Colonic mucosa (tissue), 4 donors: ENCODE data around the gene SEMA3B. TPM values are rescaled to one million over a fixed set of nuclear protein-coding genes. Genes with fewer than 3 reads are reported as not detected.
"Not testable (repeated sequence)": the region's sequence is repeated elsewhere in the genome, so short reads cannot be mapped to it uniquely, and the experiment has no call there.

Experiments used
- DNase-seq: peaks from one replicate; pipeline ENCODE4 v3.0.0-alpha.2; 2020
- H3K27ac ChIP-seq: fragments of 200-600 bp; one replicate; pipeline ENCODE4 v1.8.0; 2021
- H3K27me3 ChIP-seq: fragments of 200-600 bp; one replicate; pipeline ENCODE4 v1.8.0; 2021
- H3K36me3 ChIP-seq: fragments of 200-600 bp; one replicate; pipeline ENCODE4 v1.8.0; 2021
- H3K4me1 ChIP-seq: fragments of 200-600 bp; one replicate; pipeline ENCODE4 v1.8.0; 2021; ENCODE audit warnings: mild to moderate bottlenecking
- H3K4me3 ChIP-seq: fragments of 200-600 bp; one replicate; pipeline ENCODE4 v1.8.0; 2021
- H3K9ac ChIP-seq, 2 donors: one replicate each; pipeline ENCODE4 v1.7.0; 2013; ENCODE audit warnings: control low read depth in 2 of 2, low read depth in 2 of 2, low read length in 2 of 2
- H3K9me3 ChIP-seq: fragments of 200-600 bp; one replicate; pipeline ENCODE4 v1.8.0; 2021
- intact Hi-C: fragments of 100-400 bp; cut with DNase I; formaldehyde crosslinking; loops from one replicate; pipeline ENCODE4 v1.14.1; 2022
- total RNA-seq, 2 donors: library from RNA; stranded (reverse); fragmentation: NEBNext Ultra II Directional in 1 of 2; extraction: Animal tissue kit (Norgen Biotek cat#: 25700) in 1 of 2; gene quantifications; one replicate each; pipeline ENCODE4 v1.2.1, GENCODE V29; 2021
- TF ChIP-seq, protein P1 (sequence below): fragments of 200-600 bp; IDR thresholded peaks from one replicate; pipeline ENCODE4 v1.8.0; 2022; ENCODE audit warnings: antibody characterized with exemption, mild to moderate bottlenecking
- donor health status: healthy.
- donor health status: DM: no; HTN: no; CAD: no.
- donor health status: DM: no; HTN: no; CAD: no.

SEMA3B gene
- total RNA-seq, 2 donors from 2014 or later = 51.6 to 57.0 TPM

- Histone ChIP-seq H3K9me3 (no peaks in the 10 kb centered on the region), H3K27ac (no peak overlapping the region), H3K36me3 (no peaks in the 10 kb centered on the region), H3K4me1 (peaks cover 9% of the 10 kb centered on the region), H3K27me3 (peaks cover 9% of the 10 kb centered on the region), H3K9ac (no peak overlapping the region), H3K4me3 (no peak overlapping the region)
- intact Hi-C loops = loop anchor here (10.0 kb wide), 1 partner anchor 46 kb away; the partner anchor contains the start of genes HYAL2 and TUSC2
- DNase-seq = no peak
- TF ChIP-seq, protein P1, sequence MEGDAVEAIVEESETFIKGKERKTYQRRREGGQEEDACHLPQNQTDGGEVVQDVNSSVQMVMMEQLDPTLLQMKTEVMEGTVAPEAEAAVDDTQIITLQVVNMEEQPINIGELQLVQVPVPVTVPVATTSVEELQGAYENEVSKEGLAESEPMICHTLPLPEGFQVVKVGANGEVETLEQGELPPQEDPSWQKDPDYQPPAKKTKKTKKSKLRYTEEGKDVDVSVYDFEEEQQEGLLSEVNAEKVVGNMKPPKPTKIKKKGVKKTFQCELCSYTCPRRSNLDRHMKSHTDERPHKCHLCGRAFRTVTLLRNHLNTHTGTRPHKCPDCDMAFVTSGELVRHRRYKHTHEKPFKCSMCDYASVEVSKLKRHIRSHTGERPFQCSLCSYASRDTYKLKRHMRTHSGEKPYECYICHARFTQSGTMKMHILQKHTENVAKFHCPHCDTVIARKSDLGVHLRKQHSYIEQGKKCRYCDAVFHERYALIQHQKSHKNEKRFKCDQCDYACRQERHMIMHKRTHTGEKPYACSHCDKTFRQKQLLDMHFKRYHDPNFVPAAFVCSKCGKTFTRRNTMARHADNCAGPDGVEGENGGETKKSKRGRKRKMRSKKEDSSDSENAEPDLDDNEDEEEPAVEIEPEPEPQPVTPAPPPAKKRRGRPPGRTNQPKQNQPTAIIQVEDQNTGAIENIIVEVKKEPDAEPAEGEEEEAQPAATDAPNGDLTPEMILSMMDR = no peak
Measured at GRCh38 chr3:50278123-50278879, 9.4 kb downstream of the SEMA3B start.

GRCh38 chr3:50278880-50279224 lies 9.9 kb downstream of the SEMA3B start, which contains the start of gene LSMEM2:
LSMEM2 (plus strand) TSS chr3:50279087; CDS start chr3:50279114, 27 bp downstream.
- Histone ChIP-seq H3K4me1 (peaks cover 3% of the 10 kb centered on the region), H3K36me3 (no peaks in the 10 kb centered on the region), H3K4me3 (no peak within 1 kb of the TSS), H3K9ac (no peak within 1 kb of the TSS), H3K27ac (no peak within 1 kb of the TSS), H3K9me3 (no peaks in the 10 kb centered on the region), H3K27me3 (peaks cover 5% of the 10 kb centered on the region)
- intact Hi-C loops = loop anchor here (10.0 kb wide), 1 partner anchor 46 kb away; the partner anchor contains the start of genes HYAL2 and TUSC2
- TF ChIP-seq, protein P1 = no peak
- no peak for DNase-seq

GRCh38 chr3:50279255-50280016 lies 10.5 kb downstream of the SEMA3B start:
- H3K4me3 ChIP-seq = no peak overlapping the region
- no peaks in the 10 kb centered on the region for H3K4me1 ChIP-seq
- no peaks in the 10 kb centered on the region for H3K36me3 ChIP-seq
- TF ChIP-seq, protein P1 = no peak
- H3K27me3 ChIP-seq = peaks cover 3% of the 10 kb centered on the region
- intact Hi-C loops = loop anchor here (10.0 kb wide), 1 partner anchor 45 kb away; the partner anchor contains the start of genes HYAL2 and TUSC2
- no peak for DNase-seq
- no peaks in the 10 kb centered on the region for H3K9me3 ChIP-seq
- H3K27ac ChIP-seq = no peak overlapping the region
- H3K9ac ChIP-seq = no peak overlapping the region

GRCh38 chr3:50284121-50284520 lies 15.2 kb downstream of the SEMA3B start:
- H3K9me3 ChIP-seq, intact Hi-C loops, H3K4me1 ChIP-seq, H3K9ac ChIP-seq, H3K27ac ChIP-seq, DNase-seq, H3K36me3 ChIP-seq, H3K4me3 ChIP-seq, H3K27me3 ChIP-seq: not testable (repeated sequence)

- H3K27me3 ChIP-seq = no peaks in the 10 kb centered on the region
- TF ChIP-seq, protein P1 = no peak
- H3K36me3 ChIP-seq = no peaks in the 10 kb centered on the region
- no peaks in the 10 kb centered on the region for H3K9me3 ChIP-seq
- H3K4me3 ChIP-seq = no peak overlapping the region
- peaks cover 8% of the 10 kb centered on the region for H3K4me1 ChIP-seq
- no peak overlapping the region for H3K9ac ChIP-seq
- no peak overlapping the region for H3K27ac ChIP-seq
- DNase-seq = no peak
- intact Hi-C loops = no loop called here
Measured at GRCh38 chr3:50286322-50287227, 17.6 kb downstream of the SEMA3B start.
